Caco-2 (cell line): ENCODE measurements around the gene HAPLN3. TPM values are rescaled to one million over a fixed set of nuclear protein-coding genes. Genes with fewer than 3 reads are reported as not detected.
A peak's percentile ranks its signal among the peaks of the same experiment; 100 is the strongest.

Experiments
- BruUV-seq: library from RNA; stranded (reverse); fragments of 400-500 nt; replicated peaks from 2 replicates; lab custom pipeline; 2021; lab: Mats Ljungman, UMichigan
- CTCF ChIA-PET: fragments of 300-600 bp; sonication (Branson Sonifier 250); formaldehyde crosslinking; loops from one replicate; lab custom pipeline; 2022; ENCODE audit warnings: antibody characterized with exemption; lab: Charles Lee
- POLR2A ChIA-PET: fragments of 300-600 bp; sonication (Branson Sonifier 250); formaldehyde crosslinking; loops from one replicate; lab custom pipeline; 2022; ENCODE audit warnings: antibody characterized with exemption; lab: Charles Lee
- DNase-seq, 2 experiments: peaks; one replicate each; pipeline versions ENCODE4 v3.0.0 to v3.0.0-alpha.2; 2020 to 2022
- H3K27me3 ChIP-seq: replicated peaks from 2 replicates; pipeline ENCODE4 v1.6.0; 2011; ENCODE audit warnings: low read length; ENCODE audit not compliant: control insufficient read depth, insufficient read depth
- H3K36me3 ChIP-seq: 2 replicates; pipeline ENCODE4 v1.5.1; 2011; ENCODE audit warnings: low read length; ENCODE audit not compliant: control insufficient read depth, insufficient read depth
- H3K4me1 ChIP-seq: fragments of 250-450 bp; sonication (Bioruptor Pico); 2 replicates; pipeline ENCODE4 v1.5.1; 2020; ENCODE audit warnings: mild to moderate bottlenecking
- H3K4me3 ChIP-seq: 2 replicates; pipeline ENCODE4 v1.5.1; 2011; ENCODE audit warnings: low read depth, mild to moderate bottlenecking, control low read depth, low read length
- H3K9me3 ChIP-seq: fragments of 250-450 bp; sonication (Bioruptor Pico); 2 replicates; pipeline ENCODE4 v1.5.1; 2020; ENCODE audit warnings: mild to moderate bottlenecking, moderate library complexity
- H3K27ac Mint-ChIP-seq: one replicate; pipeline ENCODE4 v1.8.0; 2022; ENCODE audit warnings: mixed read lengths; ENCODE audit not compliant: unreplicated experiment
- H3K27me3 Mint-ChIP-seq: one replicate; pipeline ENCODE4 v1.8.0; 2022; ENCODE audit warnings: mixed read lengths; ENCODE audit not compliant: insufficient read depth, unreplicated experiment
- H3K36me3 Mint-ChIP-seq: one replicate; pipeline ENCODE4 v1.8.0; 2022; ENCODE audit warnings: mild to moderate bottlenecking, mixed read lengths; ENCODE audit not compliant: insufficient read depth, unreplicated experiment
- H3K4me1 Mint-ChIP-seq: one replicate; pipeline ENCODE4 v1.8.0; 2022; ENCODE audit warnings: low read depth, mixed read lengths; ENCODE audit not compliant: unreplicated experiment
- H3K4me3 Mint-ChIP-seq: one replicate; pipeline ENCODE4 v1.8.0; 2022; ENCODE audit warnings: mild to moderate bottlenecking, moderate library complexity, mixed read lengths; ENCODE audit not compliant: unreplicated experiment
- H3K9me3 Mint-ChIP-seq: one replicate; pipeline ENCODE4 v1.8.0; 2022; ENCODE audit warnings: mixed read lengths; ENCODE audit not compliant: unreplicated experiment
- CTCF ChIP-seq, 2 experiments: fragments of 200-600 bp in 1 of 2; IDR thresholded peaks; 1 replicate in 1 of 2; 2 replicates in 1 of 2; pipeline versions ENCODE4 v1.5.1 to v1.8.0; 2011 to 2022; ENCODE audit warnings: antibody characterized with exemption in 1 of 2, control low read depth in 1 of 2, inconsistent platforms in 1 of 2, low read depth in 1 of 2, low read length in 1 of 2, mild to moderate bottlenecking in 1 of 2, moderate library complexity in 1 of 2; ENCODE audit not compliant: insufficient read depth in 1 of 2, severe bottlenecking in 1 of 2, unreplicated experiment in 1 of 2
- intact Hi-C: fragments of 100-400 bp; cut with micrococcal nuclease; formaldehyde crosslinking; loops from one replicate; pipeline ENCODE4 v1.10.0; 2022; ENCODE audit not compliant: unreplicated experiment
- total RNA-seq: library from RNA; stranded (reverse); gene quantifications from 2 replicates; pipeline ENCODE4 v1.2.3, GENCODE V29; 2022

HAPLN3 gene
- total RNA-seq, 1 experiment from 2014 or later = 16.7 TPM

DNA sequence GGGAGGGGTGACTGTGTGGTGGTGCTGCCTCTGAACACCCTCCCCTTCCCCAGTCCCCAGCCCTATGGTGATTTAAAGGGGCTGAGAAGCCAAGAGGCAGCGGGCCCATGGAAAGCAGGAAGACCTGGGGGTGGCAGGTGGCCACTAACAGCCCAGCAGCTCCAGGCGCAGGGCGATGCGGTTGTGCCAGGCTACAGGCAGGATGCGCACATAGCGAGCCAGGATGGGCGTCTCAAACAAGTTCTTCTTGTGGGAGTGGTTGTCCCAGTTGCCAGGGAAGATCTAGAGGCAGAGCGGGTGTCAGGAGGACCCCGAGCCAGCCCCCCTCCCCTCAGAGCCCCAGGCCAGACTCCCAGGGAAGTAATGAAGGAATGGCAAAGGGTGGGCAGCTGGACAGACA, 3.9 kb upstream of the HAPLN3 start:
- Mint-ChIP-seq H3K36me3 (peaks cover 68% of the 10 kb centered on the region), H3K27ac (no peak overlapping the region), H3K4me1 (peaks cover 7% of the 10 kb centered on the region), H3K27me3 (no peaks in the 10 kb centered on the region), H3K4me3 (no peak overlapping the region), H3K9me3 (no peaks in the 10 kb centered on the region)
- Histone ChIP-seq H3K27me3 (no peaks in the 10 kb centered on the region), H3K4me1 (peaks cover 2% of the 10 kb centered on the region; the same call in 1 of the 2 replicates), H3K36me3 (peaks cover 3% of the 10 kb centered on the region), H3K9me3 (no peaks in the 10 kb centered on the region), H3K4me3 (no peak overlapping the region)
- intact Hi-C loops = no loop called here
- BruUV-seq = no TSS peak
- TF ChIP-seq CTCF (IDR thresholded peaks at IDR 0.05; ENCODE audit: insufficient read depth in 1 of 2, low read depth in 1 of 2, low read length in 1 of 2, severe bottlenecking in 1 of 2, unreplicated experiment in 1 of 2) = no peak
- CTCF ChIA-PET = no interaction called here
- POLR2A ChIA-PET = no interaction called here
- no peak for DNase-seq

- no peak for DNase-seq
- no peaks in the 10 kb centered on the region for H3K27me3 Mint-ChIP-seq
- ChIA-PET CTCF (no interaction called here), POLR2A (no interaction called here)
- no peak overlapping the region for H3K4me3 ChIP-seq
- no peak for TF ChIP-seq CTCF (IDR thresholded peaks at IDR 0.05; ENCODE audit: insufficient read depth in 1 of 2, low read depth in 1 of 2, low read length in 1 of 2, severe bottlenecking in 1 of 2, unreplicated experiment in 1 of 2)
- no peaks in the 10 kb centered on the region for H3K4me1 ChIP-seq
- H3K36me3 ChIP-seq = peaks cover 2% of the 10 kb centered on the region
- no peaks in the 10 kb centered on the region for H3K27me3 ChIP-seq
- peaks cover 7% of the 10 kb centered on the region for H3K4me1 Mint-ChIP-seq
- H3K9me3 ChIP-seq = no peaks in the 10 kb centered on the region
- intact Hi-C loops = no loop called here
- peaks cover 62% of the 10 kb centered on the region for H3K36me3 Mint-ChIP-seq
- no peak overlapping the region for H3K27ac Mint-ChIP-seq
- no peak overlapping the region for H3K4me3 Mint-ChIP-seq
- H3K9me3 Mint-ChIP-seq = no peaks in the 10 kb centered on the region
- TSS peak; percentile 79 for BruUV-seq
Measured at GRCh38 chr15:88898736-88899135, 3.4 kb upstream of the HAPLN3 start.

GRCh38 chr15:88897456-88898194, 2.3 kb upstream of the HAPLN3 start:
- intact Hi-C loops = loop anchor here (1.0 kb wide), 1 partner anchor 240 kb away; no protein-coding TSS in a partner anchor
- H3K36me3 Mint-ChIP-seq = peaks cover 58% of the 10 kb centered on the region
- Histone ChIP-seq H3K36me3 (peaks cover 2% of the 10 kb centered on the region), H3K27me3 (no peaks in the 10 kb centered on the region), H3K4me3 (no peak overlapping the region), H3K4me1 (no peaks in the 10 kb centered on the region), H3K9me3 (no peaks in the 10 kb centered on the region)
- POLR2A ChIA-PET = no interaction called here
- peak; percentile 54 to 69 for TF ChIP-seq CTCF (IDR thresholded peaks at IDR 0.05; ENCODE audit: insufficient read depth in 1 of 2, low read depth in 1 of 2, low read length in 1 of 2, severe bottlenecking in 1 of 2, unreplicated experiment in 1 of 2)
- CTCF ChIA-PET = interaction anchor here (0.6 to 1.1 kb wide), 3 partner anchors 84 to 296 kb away, joined by 3 to 4 read pairs (median 3); no protein-coding TSS in a partner anchor
- no TSS peak for BruUV-seq
- no peaks in the 10 kb centered on the region for H3K9me3 Mint-ChIP-seq
- peaks cover 7% of the 10 kb centered on the region for H3K4me1 Mint-ChIP-seq
- no peaks in the 10 kb centered on the region for H3K27me3 Mint-ChIP-seq
- DNase-seq = peak; percentile 71 to 76
- peak overlapping the region; percentile 70 for H3K27ac Mint-ChIP-seq
- no peak overlapping the region for H3K4me3 Mint-ChIP-seq
